Fibroblast of lung (primary cell): ENCODE measurements around the gene FKBP9.

ENCODE experiments used
- CTCF ChIP-seq, 2 donors: IDR thresholded peaks in 1 of 2; conservative IDR thresholded peaks in 1 of 2; 1 replicate in 1 of 2; 2 replicates in 1 of 2; pipeline ENCODE4 v1.5.1; 2011 to 2012; ENCODE audit warnings: low read length in 2 of 2, control low read depth in 1 of 2, inconsistent platforms in 1 of 2, low read depth in 1 of 2, mild to moderate bottlenecking in 1 of 2
- EZH2 ChIP-seq: IDR thresholded peaks from 2 replicates; pipeline ENCODE4 v1.5.1; 2012; ENCODE audit warnings: low read length, control low read depth, mild to moderate bottlenecking; ENCODE audit errors: missing control alignments

DNA sequence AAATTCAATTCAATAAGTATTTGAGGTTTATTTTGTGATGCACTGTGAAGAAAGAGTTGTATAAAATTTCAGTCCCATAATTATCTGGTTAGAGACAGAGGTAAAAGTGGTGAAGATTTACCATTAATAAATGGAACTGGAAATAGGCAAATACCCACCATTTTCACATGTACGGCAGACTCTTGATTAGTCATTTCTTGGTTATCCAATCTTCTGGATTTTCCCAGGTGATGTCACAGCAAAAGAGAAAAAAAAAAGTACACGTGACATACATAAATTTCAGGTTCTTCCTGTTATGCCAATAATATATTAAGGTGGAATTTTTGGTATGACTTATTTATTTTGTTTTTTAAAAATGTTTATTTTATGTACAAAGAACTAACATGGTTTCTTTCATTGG is 78.5 kb downstream of the FKBP9 start:
- no peak for TF ChIP-seq CTCF (conservative IDR thresholded peaks at IDR 0.05 in 1 of 2, IDR thresholded peaks at IDR 0.05 in 1 of 2; ENCODE audit: low read depth in 1 of 2, low read length in 2 of 2)
- TF ChIP-seq EZH2: no peak
